ENCODE results near the gene LARP6.

DNA sequence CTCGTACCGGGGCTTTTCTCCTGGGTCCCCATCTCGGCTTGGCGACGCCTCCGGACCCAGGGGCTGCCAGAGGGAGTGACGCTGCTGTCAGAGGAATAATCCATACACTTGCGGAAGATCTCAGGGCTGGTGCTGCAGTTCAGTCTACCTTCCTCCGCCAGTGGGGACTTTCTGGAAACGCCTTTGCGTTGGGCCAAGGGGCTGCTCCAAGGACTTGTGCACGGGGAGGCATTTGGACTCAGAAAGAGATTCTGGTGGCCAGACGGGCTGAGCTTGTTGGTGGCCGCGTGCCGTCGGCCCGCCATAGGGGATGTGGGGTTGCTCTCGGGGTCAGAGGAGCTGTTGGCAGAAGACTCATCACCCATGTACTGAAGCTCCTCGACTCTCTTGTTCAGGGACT is 21.8 kb downstream of the LARP6 start:
- TF ChIP-seq, protein P1, sequence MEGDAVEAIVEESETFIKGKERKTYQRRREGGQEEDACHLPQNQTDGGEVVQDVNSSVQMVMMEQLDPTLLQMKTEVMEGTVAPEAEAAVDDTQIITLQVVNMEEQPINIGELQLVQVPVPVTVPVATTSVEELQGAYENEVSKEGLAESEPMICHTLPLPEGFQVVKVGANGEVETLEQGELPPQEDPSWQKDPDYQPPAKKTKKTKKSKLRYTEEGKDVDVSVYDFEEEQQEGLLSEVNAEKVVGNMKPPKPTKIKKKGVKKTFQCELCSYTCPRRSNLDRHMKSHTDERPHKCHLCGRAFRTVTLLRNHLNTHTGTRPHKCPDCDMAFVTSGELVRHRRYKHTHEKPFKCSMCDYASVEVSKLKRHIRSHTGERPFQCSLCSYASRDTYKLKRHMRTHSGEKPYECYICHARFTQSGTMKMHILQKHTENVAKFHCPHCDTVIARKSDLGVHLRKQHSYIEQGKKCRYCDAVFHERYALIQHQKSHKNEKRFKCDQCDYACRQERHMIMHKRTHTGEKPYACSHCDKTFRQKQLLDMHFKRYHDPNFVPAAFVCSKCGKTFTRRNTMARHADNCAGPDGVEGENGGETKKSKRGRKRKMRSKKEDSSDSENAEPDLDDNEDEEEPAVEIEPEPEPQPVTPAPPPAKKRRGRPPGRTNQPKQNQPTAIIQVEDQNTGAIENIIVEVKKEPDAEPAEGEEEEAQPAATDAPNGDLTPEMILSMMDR (IDR thresholded peaks at IDR 0.05; ENCODE audit: low read depth, low read length) = no peak
- TF ChIP-seq EZH2phosphoT487 (IDR thresholded peaks at IDR 0.05; ENCODE audit: low read depth) = no peak
